IPS-15b (cell line): ENCODE results near the gene ING1.
"Not testable (repeated sequence)": the region's sequence is repeated elsewhere in the genome, so short reads cannot be mapped to it uniquely, and the experiment has no call there.

ENCODE experiments used
- H3K27me3 ChIP-seq: one replicate; pipeline ENCODE4 v1.6.1; 2013; ENCODE audit warnings: low read length; ENCODE audit not compliant: control insufficient read depth, insufficient read depth
- H3K36me3 ChIP-seq: one replicate; pipeline ENCODE4 v1.6.1; 2013; ENCODE audit warnings: low read length; ENCODE audit not compliant: control insufficient read depth, insufficient read depth
- H3K4me1 ChIP-seq: one replicate; pipeline ENCODE4 v1.6.1; 2013; ENCODE audit warnings: mild to moderate bottlenecking, low read length; ENCODE audit not compliant: control insufficient read depth, insufficient read depth
- H3K4me3 ChIP-seq: one replicate; pipeline ENCODE4 v1.5.1; 2013; ENCODE audit warnings: low read depth, low read length
- H3K9ac ChIP-seq: one replicate; pipeline ENCODE4 v1.6.1; 2013; ENCODE audit warnings: low read depth, mild to moderate bottlenecking, low read length
- H3K9me3 ChIP-seq: one replicate; pipeline ENCODE4 v1.6.1; 2013; ENCODE audit warnings: mild to moderate bottlenecking, low read length; ENCODE audit not compliant: control insufficient read depth, insufficient read depth

ING1 gene

GRCh38 chr13:110682746-110683145, 30.8 kb upstream of the ING1 start:
- H3K36me3 ChIP-seq, result peaks cover 18% of the 10 kb centered on the region

GRCh38 chr13:110683203-110683883, 30.2 kb upstream of the ING1 start:
- H3K9me3 ChIP-seq, result no peaks in the 10 kb centered on the region
- no peak overlapping the region for H3K4me3 ChIP-seq
- H3K9ac ChIP-seq, result no peak overlapping the region
- peaks cover 14% of the 10 kb centered on the region for H3K36me3 ChIP-seq
- H3K27me3 ChIP-seq, result no peaks in the 10 kb centered on the region
- no peaks in the 10 kb centered on the region for H3K4me1 ChIP-seq

More at GRCh38 chr13:110682746-110683145, 30.8 kb upstream of the ING1 start:
- no peak overlapping the region for H3K4me3 ChIP-seq
- no peaks in the 10 kb centered on the region for H3K27me3 ChIP-seq
- H3K4me1 ChIP-seq, result no peaks in the 10 kb centered on the region
- H3K9me3 ChIP-seq, result no peaks in the 10 kb centered on the region
- no peak overlapping the region for H3K9ac ChIP-seq

- Histone ChIP-seq H3K9ac (no peak overlapping the region), H3K36me3 (peaks cover 13% of the 10 kb centered on the region), H3K4me1 (no peaks in the 10 kb centered on the region), H3K4me3 (no peak overlapping the region), H3K9me3 (no peaks in the 10 kb centered on the region), H3K27me3 (no peaks in the 10 kb centered on the region)
These were observed 29.6 kb upstream of the ING1 start for GRCh38 chr13:110683921-110684320.

- H3K36me3 ChIP-seq, result peaks cover 13% of the 10 kb centered on the region
- H3K9ac ChIP-seq, result no peak overlapping the region
- no peaks in the 10 kb centered on the region for H3K9me3 ChIP-seq
- no peaks in the 10 kb centered on the region for H3K27me3 ChIP-seq
- no peak overlapping the region for H3K4me3 ChIP-seq
- no peaks in the 10 kb centered on the region for H3K4me1 ChIP-seq
These were observed 29.0 kb upstream of the ING1 start for GRCh38 chr13:110684388-110685056.

- no peaks in the 10 kb centered on the region for H3K9me3 ChIP-seq
- no peaks in the 10 kb centered on the region for H3K27me3 ChIP-seq
- H3K36me3 ChIP-seq, result peaks cover 15% of the 10 kb centered on the region
- H3K4me3 ChIP-seq, result no peak overlapping the region
- H3K9ac ChIP-seq, result no peak overlapping the region
- no peaks in the 10 kb centered on the region for H3K4me1 ChIP-seq
These were observed 28.0 kb upstream of the ING1 start for GRCh38 chr13:110685305-110686020.

- peaks cover 11% of the 10 kb centered on the region for H3K36me3 ChIP-seq
- no peaks in the 10 kb centered on the region for H3K27me3 ChIP-seq
- H3K4me1 ChIP-seq, result no peaks in the 10 kb centered on the region
- no peak overlapping the region for H3K9ac ChIP-seq
- no peak overlapping the region for H3K4me3 ChIP-seq
- no peaks in the 10 kb centered on the region for H3K9me3 ChIP-seq
These were observed 25.8 kb upstream of the ING1 start for GRCh38 chr13:110687736-110688135.

- Histone ChIP-seq H3K4me3 (no peak overlapping the region), H3K36me3 (peaks cover 9% of the 10 kb centered on the region), H3K9me3 (no peaks in the 10 kb centered on the region)
These were observed 24.5 kb upstream of the ING1 start for GRCh38 chr13:110689041-110689440.

GRCh38 chr13:110689711-110690110, 23.8 kb upstream of the ING1 start:
- peaks cover 7% of the 10 kb centered on the region for H3K36me3 ChIP-seq
- H3K9ac ChIP-seq, result no peak overlapping the region
- no peaks in the 10 kb centered on the region for H3K4me1 ChIP-seq
- no peaks in the 10 kb centered on the region for H3K27me3 ChIP-seq
- H3K4me3 ChIP-seq, result no peak overlapping the region
- H3K9me3 ChIP-seq, result no peaks in the 10 kb centered on the region

More at GRCh38 chr13:110689041-110689440, 24.5 kb upstream of the ING1 start:
- Histone ChIP-seq H3K4me1 (no peaks in the 10 kb centered on the region), H3K27me3 (no peaks in the 10 kb centered on the region), H3K9ac (no peak overlapping the region)

GRCh38 chr13:110690516-110690915, 23.0 kb upstream of the ING1 start:
- Histone ChIP-seq H3K27me3 (no peaks in the 10 kb centered on the region), H3K4me1 (no peaks in the 10 kb centered on the region), H3K9me3 (no peaks in the 10 kb centered on the region), H3K9ac (peak overlapping the region; percentile 5), H3K4me3 (no peak overlapping the region), H3K36me3 (peaks cover 7% of the 10 kb centered on the region)

GRCh38 chr13:110695774-110696173, 17.7 kb upstream of the ING1 start:
- H3K4me1 ChIP-seq, H3K9ac ChIP-seq, H3K9me3 ChIP-seq, H3K27me3 ChIP-seq, H3K4me3 ChIP-seq: not testable (repeated sequence)
- H3K36me3 ChIP-seq, result peaks cover 20% of the 10 kb centered on the region

- Histone ChIP-seq H3K4me1 (no peaks in the 10 kb centered on the region), H3K27me3 (no peaks in the 10 kb centered on the region), H3K36me3 (peaks cover 18% of the 10 kb centered on the region), H3K9me3 (no peaks in the 10 kb centered on the region), H3K4me3 (no peak overlapping the region), H3K9ac (no peak overlapping the region)
These were observed 16.7 kb upstream of the ING1 start for GRCh38 chr13:110696776-110697175.

- Histone ChIP-seq H3K4me1 (no peaks in the 10 kb centered on the region), H3K9me3 (no peaks in the 10 kb centered on the region), H3K36me3 (peaks cover 22% of the 10 kb centered on the region), H3K27me3 (no peaks in the 10 kb centered on the region), H3K9ac (no peak overlapping the region), H3K4me3 (no peak overlapping the region)
These were observed 15.7 kb upstream of the ING1 start for GRCh38 chr13:110697842-110698241.
